NCI-H2107 (cell line): ENCODE measurements around the gene THRB.
"Not testable (repeated sequence)": the region's sequence is repeated elsewhere in the genome, so short reads cannot be mapped to it uniquely, and the experiment has no call there.

Experiments used
- DNase-seq: peaks from one replicate; lab custom pipeline; 2025; lab: John Stamatoyannopoulos, UW

THRB gene

DNA sequence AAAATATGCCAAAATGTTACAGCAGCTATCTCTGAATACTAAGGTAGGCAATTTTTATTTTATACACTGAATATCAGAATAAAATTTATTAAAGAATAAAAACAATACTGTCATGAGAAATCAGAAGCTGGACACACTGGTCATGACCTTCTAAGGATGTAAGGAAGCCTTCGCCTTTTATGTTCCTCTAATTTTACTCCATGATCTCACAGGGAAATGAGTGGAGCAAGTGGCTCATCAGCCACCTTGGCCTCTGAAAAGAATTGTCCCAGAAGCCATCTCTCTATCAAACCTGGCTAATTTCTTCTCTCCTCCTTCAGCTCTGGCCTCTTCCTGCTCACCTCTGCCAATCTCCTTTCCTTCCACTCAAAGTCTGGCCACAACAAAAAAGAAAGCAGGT is 48.6 kb downstream of the THRB start:
- no peak for DNase-seq

DNA sequence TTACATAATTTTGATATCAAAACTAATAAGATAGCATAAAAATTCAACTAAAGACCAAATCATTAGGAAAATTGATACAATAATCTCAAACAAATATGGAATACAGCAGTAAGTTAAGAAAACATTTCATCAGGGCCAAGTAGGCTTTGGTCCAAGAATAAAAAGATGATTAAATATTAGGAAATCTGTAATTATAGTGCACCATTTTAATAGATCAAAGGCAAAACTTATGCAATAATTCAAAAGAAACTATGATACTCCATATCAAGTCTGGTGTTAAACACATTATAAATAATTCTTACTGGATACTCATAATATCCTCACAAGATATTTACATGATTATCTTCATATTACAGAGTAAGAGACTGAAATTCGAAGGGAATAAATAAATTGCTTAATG is 51.2 kb downstream of the THRB start:
- no peak for DNase-seq

DNA sequence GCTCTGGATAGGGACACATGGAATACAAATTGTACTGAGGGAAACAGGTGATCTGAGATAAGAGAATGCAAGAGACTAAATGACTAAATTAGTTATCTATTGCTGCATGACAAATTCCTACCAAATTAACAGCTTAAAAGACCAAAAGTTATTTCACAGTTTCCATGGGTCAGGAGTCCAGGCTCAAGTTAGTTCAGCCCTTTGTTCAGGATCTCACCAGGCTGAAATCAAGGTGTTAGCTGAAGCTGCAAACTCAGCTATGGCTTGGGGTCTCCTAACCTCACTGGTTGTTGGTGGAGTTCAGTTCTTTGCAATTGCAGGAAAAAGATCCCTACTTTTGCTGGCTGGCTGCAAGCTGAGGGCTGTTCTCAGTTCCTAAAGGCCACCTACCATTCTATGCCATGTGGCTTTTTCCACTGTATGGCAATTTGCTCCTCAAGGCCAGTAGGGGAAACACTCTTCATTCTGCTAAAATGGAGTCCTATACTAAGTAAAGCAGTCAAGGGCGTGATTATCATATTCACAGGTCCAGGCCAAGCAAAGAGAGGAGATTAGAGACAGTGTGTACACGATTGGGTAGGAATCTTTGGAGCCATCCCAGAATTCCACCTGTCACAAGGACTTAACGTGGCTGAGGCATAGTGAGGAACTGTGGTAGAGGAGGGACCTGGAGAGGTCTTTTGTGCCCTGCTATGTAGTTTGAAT is 53.7 kb downstream of the THRB start:
- DNase-seq = no peak

- no peak for DNase-seq
These were observed 55.6 kb downstream of the THRB start for GRCh38 chr3:24439021-24439420.

DNA sequence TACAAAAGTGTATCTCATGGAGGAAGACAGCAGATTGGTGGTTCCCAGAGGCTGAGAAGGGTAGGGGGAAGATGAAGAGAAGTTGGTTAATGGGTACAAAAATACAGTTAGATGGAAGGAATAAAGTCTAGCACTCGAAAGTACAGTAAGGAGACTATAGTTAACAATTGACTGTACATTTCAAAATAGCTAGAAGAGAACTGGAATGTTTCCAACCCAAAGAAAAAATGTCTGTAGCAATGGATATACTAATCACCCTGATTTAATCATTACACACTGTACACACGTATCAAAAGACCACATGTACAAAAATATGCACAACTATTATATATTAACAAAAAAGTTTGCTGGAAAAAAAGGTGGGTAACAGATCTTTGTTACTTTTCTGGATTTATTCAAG is 57.3 kb downstream of the THRB start:
- DNase-seq = no peak

- no peak for DNase-seq
These were observed 59.1 kb downstream of the THRB start for GRCh38 chr3:24435584-24435983.

- no peak for DNase-seq
These were observed 60.0 kb downstream of the THRB start for GRCh38 chr3:24434651-24435050.

GRCh38 chr3:24433838-24434591 is 60.6 kb downstream of the THRB start:
- DNase-seq = no peak

- no peak for DNase-seq
These were observed 61.7 kb downstream of the THRB start for GRCh38 chr3:24432989-24433388.

DNA sequence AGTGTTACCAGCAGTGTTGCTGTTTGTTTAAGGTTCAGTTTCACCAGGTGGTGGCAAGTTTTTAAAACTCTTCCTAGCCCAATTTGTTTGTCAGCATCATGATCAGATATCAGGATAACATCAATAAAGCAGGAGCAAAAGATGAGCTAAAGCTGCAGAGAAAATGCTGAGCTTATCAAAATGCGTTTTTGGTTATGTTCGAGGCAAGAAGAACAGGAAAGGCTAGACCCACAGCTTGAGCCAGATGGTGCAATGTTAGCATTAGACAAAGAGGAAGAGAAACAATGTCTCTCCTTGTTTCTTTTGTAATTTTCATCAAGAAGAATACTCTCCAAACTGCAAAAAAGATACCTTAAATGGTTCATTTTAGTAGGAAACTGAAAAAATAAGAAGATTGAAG is 66.2 kb downstream of the THRB start:
- no peak for DNase-seq

DNA sequence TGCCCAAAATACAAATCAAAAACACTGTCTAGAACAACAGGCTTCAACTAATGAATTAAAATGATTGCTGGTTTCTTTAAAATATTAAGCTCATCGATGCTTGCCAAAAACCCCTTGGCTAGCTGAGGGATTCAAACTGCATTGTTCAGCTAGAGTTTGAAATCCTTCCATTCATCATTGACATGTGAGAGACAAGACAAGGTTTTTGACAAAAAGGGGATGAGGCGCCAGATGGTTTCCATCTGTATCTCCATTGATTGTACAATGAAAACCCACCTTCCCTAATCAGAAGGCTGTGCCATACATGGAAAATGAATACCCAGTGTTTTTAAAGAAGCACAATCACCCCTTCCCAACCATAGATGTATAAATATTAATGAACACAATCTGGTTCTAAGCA is 67.8 kb downstream of the THRB start:
- DNase-seq = no peak

DNA sequence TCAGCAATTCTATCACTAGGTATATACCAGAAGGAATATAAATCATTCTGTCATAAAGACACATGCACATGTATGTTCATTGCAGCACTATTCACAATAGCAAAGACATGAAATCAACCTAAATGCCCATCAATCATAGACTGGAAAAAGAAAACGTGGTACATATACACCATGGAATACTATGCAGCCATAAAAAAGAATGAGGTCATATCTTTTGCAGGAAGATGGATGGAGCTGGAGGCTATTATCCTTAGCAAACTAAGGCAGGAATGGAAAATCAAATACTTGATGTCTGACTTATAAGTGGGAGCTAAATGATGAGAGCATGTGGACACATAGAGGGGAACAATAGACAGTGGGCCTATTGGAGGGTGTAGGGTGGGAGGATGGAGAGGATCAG is 73.8 kb downstream of the THRB start:
- DNase-seq = not testable (repeated sequence)

DNA sequence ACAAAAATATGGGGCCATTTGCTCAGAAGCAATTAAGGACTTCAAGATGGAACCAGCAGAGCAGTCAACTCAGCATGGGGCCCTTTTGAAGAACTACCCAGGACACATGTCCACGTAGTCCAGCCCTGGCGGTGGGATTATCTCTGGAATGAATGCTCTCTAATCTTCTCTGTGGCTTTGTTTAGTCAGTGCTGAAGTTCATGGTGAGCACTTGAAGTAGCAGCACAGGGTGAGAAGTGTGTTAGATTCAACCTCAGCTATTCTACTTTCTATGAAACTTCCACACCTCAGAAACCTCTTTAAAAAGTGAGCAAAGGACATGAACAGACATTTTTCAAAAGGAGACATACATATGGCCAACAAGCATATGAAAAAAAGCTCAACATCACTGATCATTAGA is 74.4 kb downstream of the THRB start:
- DNase-seq = no peak

- no peak for DNase-seq
These were observed 75.4 kb downstream of the THRB start for GRCh38 chr3:24419067-24419791.

DNA sequence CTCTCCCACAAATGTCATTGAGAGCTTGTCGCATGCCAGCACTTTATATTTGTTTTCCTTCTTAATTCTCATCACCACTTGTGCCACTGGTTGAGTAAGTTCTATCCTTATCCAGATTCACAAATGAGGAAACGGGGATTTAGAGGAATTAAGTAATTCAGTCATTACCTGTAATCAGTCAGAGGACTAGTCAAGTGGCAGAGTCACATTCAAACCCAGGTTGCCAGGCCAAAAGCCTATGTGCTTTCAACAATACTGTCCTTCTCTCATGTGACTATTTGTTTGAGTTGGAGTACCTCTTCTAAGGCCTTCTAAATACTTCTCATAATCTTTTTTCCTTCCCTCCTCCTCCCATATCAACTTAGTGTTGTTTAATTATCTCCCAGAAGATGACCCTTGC is 76.9 kb downstream of the THRB start:
- no peak for DNase-seq

- no peak for DNase-seq
These were observed 78.4 kb downstream of the THRB start for GRCh38 chr3:24416224-24416623.

DNA sequence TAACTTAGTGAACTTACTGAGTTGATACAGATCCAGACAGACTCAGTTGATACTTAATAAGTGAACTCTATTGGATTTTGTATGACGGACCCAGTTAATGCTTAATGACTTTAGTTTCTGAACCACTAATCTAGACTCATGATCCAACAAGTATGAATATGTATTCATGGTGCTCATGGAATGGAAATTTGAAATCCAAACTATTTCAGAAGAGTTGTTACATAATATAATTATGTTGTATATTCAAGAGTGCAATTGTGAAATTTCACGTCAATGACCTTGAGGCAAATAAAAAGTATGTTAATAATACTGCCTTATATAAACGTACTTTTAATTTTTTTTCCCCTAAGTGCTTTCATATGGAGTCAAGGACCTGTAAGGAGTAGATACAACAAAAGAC is 78.8 kb downstream of the THRB start:
- DNase-seq = no peak

- DNase-seq = not testable (repeated sequence)
These were observed 81.0 kb downstream of the THRB start for GRCh38 chr3:24413662-24414061.

GRCh38 chr3:24410860-24411259 is 83.8 kb downstream of the THRB start:
- DNase-seq = no peak

GRCh38 chr3:24407980-24408680 is 86.5 kb downstream of the THRB start:
- no peak for DNase-seq

DNA sequence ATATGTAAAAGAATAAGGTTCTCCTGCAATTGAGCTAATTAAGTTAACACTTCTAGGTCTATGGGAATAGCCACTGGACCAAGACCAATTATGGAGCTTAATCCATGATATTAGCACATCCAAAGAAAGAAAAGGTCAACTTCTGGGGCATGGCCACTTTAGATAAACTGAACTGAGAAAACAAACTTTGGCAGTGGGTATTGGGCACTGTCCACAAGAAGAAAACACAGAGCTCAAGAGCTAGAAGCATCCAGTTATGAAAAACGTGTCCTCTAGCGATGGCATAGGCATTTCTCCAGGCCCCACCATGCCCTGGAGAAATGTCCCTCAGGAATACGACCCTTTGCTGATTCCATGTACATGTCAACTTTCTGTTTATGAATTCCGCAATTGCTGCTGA is 87.8 kb downstream of the THRB start:
- no peak for DNase-seq

GRCh38 chr3:24405057-24405456 is 89.6 kb downstream of the THRB start:
- DNase-seq = no peak

- DNase-seq = no peak
These were observed 92.9 kb downstream of the THRB start for GRCh38 chr3:24401811-24402185.
